Endothelial cell of hepatic sinusoid (primary cell): ENCODE measurements around the gene NOP53.
"Not testable (repeated sequence)": the region's sequence is repeated elsewhere in the genome, so short reads cannot be mapped to it uniquely, and the experiment has no call there.

Source experiments
- in situ Hi-C: cut with HindIII; loops from 2 replicates; pipeline ENCODE4 v1.10.0; 2017; ENCODE audit warnings: low sequenced_read_pairs

The NOP53 gene

DNA sequence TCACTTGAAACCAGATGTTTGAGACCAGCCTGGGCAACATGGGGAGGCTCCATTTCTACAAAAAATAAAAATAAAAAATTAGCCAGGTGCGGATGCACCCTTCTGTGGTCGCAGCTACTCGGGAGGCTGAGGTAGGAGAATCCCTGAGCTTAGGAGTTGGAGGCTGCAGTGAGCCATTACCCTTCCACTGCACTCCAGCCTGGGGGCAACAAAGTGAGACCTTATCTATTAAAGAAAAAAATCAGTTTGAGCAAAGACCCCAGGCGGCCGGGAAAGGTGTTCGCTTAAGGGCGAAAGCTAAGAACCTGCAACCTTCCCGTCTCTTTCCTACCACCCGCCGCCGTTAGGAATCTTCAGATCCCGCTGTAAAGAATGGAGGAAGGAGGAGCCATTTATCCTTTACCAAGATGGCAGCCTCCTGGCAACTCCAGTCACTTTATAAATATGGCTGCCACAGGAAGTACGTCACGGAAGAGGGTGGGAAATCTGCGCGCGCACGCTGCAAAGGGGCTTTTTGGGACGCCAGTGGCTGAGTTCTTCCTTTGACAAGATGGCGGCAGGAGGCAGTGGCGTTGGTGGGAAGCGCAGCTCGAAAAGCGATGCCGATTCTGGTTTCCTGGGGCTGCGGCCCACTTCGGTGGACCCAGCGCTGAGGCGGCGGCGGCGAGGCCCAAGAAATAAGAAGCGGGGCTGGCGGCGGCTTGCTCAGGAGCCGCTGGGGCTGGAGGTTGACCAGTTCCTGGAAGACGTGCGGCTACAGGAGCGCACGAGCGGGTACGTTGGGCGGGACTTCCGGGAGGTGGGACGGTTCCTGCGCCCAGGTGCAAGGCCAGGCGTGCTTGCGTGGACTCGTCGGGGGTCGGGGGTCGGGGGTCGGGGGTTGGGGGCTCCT lies at the start of gene NOP53:
Gene NOP53, plus strand, starts transcription at position 537 of the 892 bp plus-strand sequence. Its CDS starts 14 bp downstream, at position 551.
- in situ Hi-C loops, result no loop called here

DNA sequence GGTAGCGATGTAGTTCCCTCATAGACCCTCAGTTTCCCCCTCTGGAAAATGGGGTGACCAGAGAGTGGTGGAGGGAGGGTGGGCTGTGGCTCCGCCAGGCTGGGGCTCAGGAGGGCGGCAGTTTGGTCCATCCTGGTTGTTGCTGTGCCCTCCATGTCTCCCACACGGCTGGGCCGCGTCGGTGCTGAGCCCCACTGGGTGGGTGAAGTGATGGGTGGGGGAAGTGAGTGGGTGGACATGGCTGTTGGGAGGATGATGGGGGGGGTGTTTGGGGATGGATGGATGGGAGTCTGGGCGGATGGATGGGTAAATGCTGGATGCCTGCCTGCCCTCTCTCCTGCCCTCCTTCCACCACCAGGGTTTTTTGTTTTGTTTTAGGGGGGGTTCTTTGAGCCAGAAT lies 48.7 kb upstream of the NOP53 start:
- in situ Hi-C loops, result no loop called here

DNA sequence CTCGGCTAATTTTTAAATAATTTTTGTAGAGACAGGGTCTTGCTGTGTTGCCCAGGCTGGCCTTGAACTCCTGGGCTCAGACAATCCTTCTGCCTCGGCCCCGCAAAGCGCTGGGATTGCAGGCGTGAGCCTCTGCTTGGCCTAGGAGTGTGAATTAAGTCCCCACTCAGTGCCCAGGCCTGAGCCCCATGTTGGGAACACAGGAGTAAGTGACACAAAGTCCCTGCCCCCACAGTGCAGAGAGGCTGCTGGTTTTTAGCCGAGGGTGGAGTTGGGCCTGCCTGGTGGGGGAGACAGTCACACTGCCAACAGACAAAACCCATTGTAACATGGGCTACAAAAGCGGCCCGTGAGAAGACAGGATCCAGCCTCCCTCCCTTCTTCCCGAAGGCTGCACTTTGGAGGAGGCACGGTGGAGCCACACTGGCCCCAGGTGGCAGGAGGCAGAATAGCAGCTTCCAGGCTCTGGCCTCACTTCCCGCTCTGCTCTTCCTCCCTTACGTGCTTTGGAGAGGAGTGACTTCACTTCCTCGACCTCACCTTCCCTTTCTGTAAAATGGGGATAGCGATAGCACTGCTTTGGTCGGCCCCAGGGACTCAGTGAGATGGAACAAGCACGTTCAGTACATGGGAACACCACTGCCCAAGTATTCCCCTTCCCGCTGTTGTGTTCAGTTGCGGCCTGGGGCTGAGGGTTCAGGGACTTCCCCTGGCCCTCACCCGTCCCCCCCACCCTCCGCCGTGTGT lies 47.3 kb upstream of the NOP53 start:
- in situ Hi-C loops, result no loop called here

DNA sequence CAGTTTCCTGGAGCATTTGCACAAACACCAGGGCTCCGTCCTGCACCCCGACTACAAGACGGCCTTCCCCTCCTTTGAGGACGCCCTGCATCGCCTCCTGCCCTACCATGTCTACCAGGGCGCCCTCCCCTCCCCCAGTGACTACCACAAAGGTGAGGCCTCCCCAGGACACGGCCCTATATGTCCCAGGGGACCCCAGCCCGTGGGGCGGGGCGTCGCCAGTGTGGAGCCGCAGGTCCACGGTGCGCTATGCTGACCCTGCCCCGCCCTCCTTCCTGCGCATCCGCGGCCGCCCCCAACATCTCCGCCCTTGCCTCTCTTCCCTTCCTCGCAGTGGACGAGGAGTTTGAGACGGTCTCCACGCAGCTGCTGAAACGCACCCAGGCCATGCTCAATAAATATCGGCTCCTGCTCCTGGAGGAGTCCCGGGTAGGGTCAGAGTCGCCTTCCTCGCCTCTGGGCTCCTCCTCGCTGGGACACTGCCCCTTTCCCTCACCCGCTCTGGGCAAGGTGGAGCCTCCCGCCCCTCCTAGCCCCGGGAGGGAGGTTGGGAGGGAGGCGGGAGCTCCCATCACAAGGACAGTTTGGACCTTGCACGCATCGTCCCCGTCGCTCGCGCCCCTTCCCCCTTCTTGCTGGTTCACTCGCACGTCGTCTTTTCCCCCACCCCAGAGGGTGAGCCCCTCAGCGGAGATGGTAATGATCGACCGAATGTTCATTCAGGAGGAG lies 46.6 kb upstream of the NOP53 start:
- in situ Hi-C loops, result no loop called here

DNA sequence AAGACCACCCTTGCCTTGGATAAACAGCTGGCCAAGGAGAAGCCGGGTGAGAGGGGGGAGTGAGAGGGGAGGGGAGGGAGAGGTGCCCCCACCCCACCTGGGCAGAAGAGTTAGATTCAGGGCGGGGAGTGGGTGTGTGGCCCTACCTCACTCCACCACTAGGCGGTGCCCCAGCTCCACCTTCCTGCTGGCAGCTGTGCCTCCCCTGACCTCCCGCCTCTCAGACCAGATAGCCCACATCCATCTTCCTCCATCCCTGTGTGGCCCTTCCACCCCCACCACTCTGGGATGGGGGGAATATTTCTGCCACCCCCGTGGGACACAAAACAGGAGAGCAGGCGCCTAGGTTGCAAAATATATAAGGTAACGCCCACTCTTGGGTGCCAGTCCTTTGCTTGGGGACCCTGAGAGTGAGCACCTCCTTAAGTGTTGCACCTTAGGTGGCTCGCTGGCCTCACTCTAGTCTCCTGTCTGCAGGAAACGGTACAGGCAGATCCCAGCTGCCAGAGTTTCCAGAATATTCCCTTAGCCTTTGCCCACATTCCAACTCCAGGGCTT lies 45.9 kb upstream of the NOP53 start:
- in situ Hi-C loops, result no loop called here

DNA sequence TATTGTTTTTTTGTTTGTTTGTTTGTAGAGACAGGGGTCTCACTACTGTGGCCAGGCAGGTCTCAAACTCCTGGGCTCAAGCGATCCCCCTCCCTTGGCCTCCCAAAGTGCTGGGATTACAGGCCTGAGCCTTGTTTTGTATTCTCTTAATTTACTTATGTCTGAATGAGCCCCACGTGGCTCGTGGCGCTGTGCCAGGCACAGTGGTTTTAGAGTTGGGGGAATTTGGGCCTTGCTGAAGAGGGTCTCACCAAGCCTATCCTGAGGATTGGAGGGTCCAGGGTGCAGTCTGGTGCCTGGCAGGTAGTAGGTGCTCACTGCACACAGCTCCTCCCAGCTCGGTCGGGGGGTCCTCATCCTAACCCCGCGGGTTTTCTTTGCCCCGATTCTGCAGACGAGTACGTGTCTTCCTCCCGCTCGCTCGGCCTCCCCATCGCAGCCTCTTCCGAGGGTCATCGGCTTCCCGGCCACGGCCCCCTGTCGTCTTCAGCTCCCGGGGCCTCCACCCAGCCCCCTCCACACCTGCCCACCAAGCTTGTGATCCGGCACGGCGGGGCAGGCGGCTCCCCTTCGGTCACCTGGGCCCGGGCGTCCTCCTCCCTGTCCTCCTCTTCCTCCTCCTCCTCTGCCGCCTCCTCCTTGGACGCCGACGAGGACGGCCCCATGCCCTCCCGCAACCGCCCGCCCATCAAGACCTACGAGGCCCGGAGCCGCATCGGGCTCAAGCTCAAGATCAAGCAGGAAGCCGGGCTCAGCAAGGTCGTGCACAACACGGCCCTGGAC lies 44.2 kb upstream of the NOP53 start:
- in situ Hi-C loops, result no loop called here

DNA sequence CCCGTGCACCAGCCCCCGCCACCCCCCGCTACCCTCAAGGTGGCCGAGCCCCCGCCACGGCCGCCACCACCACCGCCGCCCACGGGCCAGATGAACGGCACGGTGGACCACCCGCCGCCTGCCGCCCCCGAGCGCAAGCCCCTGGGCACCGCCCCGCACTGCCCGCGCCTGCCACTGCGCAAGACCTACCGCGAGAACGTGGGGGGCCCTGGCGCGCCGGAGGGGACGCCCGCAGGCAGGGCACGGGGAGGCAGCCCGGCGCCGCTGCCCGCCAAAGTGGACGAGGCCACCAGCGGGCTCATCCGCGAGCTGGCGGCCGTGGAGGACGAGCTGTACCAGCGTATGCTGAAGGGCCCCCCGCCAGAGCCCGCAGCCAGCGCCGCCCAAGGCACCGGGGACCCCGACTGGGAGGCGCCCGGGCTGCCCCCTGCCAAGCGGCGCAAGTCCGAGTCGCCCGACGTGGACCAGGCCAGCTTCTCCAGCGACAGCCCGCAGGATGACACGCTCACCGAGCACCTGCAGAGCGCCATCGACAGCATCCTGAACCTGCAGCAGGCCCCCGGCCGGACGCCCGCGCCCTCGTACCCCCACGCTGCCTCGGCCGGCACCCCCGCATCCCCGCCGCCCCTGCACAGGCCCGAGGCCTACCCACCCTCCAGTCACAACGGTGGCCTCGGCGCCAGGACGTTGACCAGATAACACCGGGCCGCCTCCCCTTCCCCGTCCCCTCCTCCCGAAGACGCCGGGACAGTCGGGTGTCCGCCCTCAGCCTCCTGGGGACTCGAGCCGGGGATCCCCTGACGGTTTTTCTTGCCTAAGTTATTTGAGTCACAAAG lies 43.4 kb upstream of the NOP53 start:
- in situ Hi-C loops, result no loop called here

DNA sequence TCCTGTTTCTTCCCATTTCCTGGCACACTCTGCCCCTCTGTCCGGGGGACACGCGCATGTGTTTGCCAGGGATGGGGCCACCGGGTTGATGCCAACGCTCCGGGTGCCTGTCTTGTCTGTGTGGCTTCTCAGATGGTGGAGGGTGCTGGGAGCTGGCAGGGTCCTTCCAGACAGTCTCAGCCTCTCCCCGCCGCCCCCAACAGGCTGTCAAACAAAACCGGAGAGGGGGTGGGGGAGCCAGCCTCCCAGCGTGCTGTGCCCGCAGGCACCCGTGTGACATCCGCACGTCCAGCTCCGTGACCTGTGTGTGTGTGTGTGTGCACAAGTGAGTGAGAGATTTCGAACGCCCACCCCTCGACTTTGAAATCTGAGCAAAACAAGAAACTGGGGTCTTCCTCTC lies 42.7 kb upstream of the NOP53 start:
- in situ Hi-C loops, result no loop called here

DNA sequence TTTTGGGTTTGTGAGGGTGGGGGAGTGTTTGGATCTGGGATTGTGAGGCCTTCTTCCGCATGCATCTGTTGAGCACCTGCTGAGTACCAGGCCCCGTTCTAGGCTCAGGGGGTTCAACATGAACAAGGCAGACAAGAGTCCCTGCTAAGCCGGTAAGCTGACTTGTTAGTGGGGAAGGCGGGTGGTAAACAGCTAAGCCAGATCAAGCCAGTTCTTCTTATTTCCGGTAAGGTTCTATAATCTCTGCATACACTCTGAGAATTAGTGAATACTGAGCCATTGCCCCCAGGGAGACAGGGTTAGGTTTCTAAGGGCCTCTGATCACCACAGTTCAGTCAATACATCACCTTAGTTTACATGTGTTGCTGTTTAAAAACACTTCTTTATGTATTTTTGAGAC lies 42.0 kb upstream of the NOP53 start:
- in situ Hi-C loops, result no loop called here

DNA sequence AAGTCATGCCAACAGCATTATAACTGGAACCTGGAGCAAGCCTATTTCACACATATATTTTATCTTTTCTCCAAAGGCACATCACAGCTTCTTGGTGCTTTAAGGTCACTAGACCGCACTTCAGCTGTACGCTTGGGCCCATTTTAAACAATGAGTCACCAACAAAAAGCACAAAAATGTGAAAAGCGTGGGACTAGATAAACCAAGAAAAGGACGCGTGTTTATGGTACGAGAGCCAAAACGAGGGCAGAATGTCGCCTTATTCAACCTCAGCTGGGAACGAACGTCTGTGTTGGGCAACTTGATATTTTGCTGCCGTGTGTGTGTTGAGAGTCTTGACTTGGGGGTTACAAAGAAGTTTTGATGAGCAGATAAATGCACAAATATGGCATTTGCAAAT lies 41.3 kb upstream of the NOP53 start:
- in situ Hi-C loops, result no loop called here

DNA sequence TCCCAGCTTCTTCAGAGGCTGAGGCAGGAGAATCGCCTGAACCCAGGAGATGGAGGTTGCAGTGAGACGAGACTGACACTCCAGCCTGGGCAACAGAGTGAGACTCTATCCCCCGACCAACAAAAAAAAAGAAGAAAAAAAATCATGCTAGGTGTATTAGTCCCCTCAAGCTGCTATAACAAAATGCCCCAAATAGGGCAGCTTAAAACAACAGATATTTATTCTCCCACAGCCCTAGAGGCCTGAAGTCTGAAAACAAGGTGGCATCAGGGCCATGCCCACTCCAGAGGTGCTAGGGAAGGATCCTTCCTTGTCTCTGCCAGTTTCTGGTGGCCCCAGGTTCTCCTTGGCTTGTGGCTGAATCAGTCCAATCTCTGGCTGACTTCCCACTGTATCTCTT lies 40.7 kb upstream of the NOP53 start:
- in situ Hi-C loops, result no loop called here

DNA sequence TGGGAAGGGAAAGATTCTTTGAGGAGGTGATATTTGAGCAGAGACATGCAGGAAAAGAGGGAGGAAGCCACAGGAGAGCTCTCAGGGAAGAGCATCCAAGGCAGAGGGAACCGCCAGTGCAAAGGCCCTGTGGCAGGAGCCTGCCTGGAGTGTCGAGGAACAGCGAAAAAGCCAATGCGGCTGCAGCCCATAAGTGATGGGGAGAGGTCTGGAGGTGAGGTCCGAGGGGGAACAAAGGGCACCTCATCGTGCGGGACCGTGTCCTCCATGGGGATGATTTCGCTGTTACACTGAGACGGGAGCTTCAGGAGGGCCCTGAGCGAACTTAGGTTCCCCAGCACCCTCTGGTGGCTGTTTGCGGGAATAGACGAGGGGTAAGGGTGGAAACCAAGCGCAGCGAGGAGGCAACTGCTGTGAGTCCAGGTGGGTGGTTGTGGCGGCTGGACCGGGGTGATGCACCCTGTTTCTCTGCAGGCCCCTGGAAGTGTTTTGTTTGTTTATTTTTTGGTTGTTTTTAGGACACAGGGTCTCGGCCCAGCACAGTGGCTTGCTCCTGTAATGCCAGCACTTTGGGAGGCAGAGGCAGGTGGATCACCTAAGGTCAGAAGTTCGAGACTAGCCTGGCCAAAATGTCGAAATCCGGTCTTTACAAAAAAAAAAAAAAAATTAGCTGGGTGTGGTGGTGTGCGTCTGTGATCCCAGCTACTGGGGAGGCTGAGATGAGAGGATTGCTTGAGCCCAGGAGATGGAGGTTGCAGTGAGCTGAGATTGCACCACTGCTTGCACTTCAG lies 38.0 kb upstream of the NOP53 start:
- in situ Hi-C loops, result no loop called here

DNA sequence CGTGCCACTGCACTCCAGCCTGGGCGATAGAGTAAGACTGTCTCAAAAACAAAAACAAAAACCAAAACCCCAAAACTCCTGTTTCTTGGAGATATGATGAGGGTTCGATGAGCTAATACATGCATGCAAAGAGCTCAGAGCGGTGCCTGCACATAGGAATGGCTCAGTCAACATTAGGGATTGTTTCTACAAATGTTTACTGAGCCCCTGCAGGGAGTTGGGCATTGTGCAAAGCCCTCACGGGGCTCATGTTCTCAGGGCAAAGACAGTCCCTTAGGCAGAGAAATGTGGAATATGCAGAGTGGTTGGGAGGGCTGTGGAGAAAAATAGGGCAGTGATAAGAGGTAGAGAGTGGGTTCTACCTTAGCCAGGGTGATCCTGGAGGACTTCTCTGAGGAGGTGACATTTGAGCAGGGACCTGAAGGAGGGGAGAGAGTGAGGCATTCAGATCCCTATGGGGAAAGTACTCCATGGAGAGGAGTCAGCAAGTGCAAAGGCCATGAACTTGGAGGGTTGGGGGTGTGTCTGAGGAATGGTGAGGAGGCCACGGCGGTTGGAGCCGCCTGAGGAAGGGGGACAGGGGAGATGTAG lies 33.6 kb upstream of the NOP53 start:
- in situ Hi-C loops, result no loop called here

DNA sequence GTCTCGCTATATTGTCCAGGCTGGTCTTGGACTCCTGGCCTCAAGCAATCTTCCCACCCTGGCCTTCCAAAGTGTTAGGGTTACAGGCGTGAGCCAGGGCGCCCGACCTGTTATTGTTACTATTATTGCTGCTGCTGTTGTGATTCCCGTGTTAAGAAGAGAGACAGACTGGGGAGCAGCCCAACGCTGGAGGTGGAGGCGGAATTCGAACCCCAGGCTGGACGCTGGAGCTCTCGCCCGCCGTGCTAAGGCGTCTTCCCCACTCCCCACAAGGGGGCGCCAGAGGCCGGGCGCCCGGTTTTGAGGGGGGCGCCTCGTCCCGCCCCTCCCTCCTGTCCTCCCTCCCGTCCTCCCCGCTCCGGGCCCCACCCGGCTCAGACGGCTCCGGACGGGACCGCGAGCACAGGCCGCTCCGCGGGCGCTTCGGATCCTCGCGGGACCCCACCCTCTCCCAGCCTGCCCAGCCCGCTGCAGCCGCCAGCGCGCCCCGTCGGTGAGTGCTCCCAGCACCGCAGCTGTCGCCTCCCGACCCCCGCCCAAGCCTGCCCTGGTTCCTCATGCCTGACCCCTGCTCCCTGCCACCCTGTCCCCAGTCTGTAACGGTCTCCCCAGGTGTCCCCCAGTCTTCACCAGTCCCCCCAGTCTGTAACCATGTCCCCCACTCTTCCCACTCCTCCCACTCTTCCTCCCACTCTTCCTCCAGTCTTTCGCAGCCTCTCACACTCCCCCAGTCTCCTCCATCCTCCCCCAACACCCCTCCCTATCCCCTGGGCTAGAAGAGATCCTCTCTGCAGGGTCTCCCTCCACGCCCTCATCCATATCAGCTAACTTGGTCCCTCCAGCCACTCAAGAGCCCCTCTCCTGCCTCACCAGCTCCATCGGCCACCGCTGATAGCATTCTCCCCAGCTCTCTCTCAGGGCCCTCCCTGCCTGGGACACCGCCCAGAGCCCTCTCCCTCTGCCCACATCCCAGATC lies 32.0 kb upstream of the NOP53 start, which contains the start of gene EHD2:
Gene EHD2, plus strand, starts transcription at position 377 of the 976 bp plus-strand sequence. CDS start 3,191 bp downstream, outside the sequence.
- in situ Hi-C loops, result no loop called here

DNA sequence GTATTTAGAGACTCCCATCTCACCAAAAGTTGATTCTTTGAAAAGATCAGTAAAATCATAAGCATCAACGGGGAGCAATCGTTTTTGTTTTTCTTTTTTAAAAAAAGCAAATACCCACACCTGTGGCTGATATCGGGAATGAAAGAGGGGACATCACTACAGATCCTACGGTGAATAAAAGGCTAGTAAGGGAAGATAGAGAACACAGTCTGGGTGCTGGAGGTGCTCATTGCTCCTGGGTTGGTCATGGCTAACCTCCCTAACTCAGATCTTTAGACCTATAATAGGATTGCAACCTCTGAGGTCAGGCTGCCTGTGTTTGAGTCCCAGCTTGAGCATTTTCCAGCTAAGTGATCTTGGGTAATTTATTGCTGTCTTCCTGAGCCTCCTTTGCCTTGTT lies 31.0 kb upstream of the NOP53 start:
- in situ Hi-C loops, result no loop called here

DNA sequence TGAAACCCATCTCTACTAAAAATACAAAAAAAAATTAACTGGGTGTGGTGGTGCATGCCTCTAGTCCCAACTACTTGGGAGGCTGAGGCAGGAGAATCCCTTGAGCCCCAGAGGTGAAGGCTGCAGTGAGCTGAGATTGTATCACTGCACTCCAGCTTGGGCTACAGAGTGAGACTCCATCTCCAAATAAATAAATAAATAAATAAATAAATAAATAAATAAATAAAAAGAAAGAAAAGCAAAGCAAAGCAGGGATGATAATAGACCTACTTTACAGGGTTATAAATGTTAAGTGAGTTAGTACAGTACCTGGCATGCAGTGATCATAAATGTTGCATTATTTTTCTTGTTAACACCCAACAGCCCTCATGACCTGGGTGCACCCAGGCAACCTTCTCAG lies 30.5 kb upstream of the NOP53 start:
- in situ Hi-C loops, result not testable (repeated sequence)
